HG02938 (cell line): Measurements from ENCODE around the gene BICDL1.
"Not testable (repeated sequence)": the region's sequence is repeated elsewhere in the genome, so short reads cannot be mapped to it uniquely, and the experiment has no call there.

Source experiments
- ATAC-seq: cut with Tn5 transposase; IDR thresholded peaks from one replicate; pipeline ENCODE4 v1.9.1; 2021; ENCODE audit warnings: mild to moderate bottlenecking, moderate library complexity; ENCODE audit not compliant: unreplicated experiment

Gene BICDL1

GRCh38 chr12:120000556-120000955 lies 11.5 kb downstream of the BICDL1 start:
- no peak for ATAC-seq

- no peak for ATAC-seq
Measured at GRCh38 chr12:120006258-120006975, 17.4 kb downstream of the BICDL1 start.

GRCh38 chr12:120007272-120007671 lies 18.2 kb downstream of the BICDL1 start:
- no peak for ATAC-seq

GRCh38 chr12:120010661-120011230 lies 21.7 kb downstream of the BICDL1 start:
- ATAC-seq = no peak

- peak; percentile 91 for ATAC-seq
Measured at GRCh38 chr12:120012067-120012621, 23.1 kb downstream of the BICDL1 start.

GRCh38 chr12:120013659-120014380 lies 24.8 kb downstream of the BICDL1 start:
- peak; percentile 63 for ATAC-seq

GRCh38 chr12:120014381-120014735 lies 25.3 kb downstream of the BICDL1 start:
- ATAC-seq = not testable (repeated sequence)

- no peak for ATAC-seq
Measured at GRCh38 chr12:120015313-120015712, 26.3 kb downstream of the BICDL1 start.

- ATAC-seq = not testable (repeated sequence)
Measured at GRCh38 chr12:120016199-120016598, 27.2 kb downstream of the BICDL1 start.

GRCh38 chr12:120019197-120019596 lies 30.2 kb downstream of the BICDL1 start:
- ATAC-seq = no peak

GRCh38 chr12:120019938-120020337 lies 30.9 kb downstream of the BICDL1 start:
- no peak for ATAC-seq

GRCh38 chr12:120024193-120024592 lies 35.2 kb downstream of the BICDL1 start:
- no peak for ATAC-seq

GRCh38 chr12:120025640-120026039 lies 36.6 kb downstream of the BICDL1 start:
- ATAC-seq = no peak

GRCh38 chr12:120032242-120032641 lies 43.2 kb downstream of the BICDL1 start:
- ATAC-seq = no peak

- no peak for ATAC-seq
Measured at GRCh38 chr12:120037851-120038250, 48.8 kb downstream of the BICDL1 start.

GRCh38 chr12:120039711-120040110 lies 50.7 kb downstream of the BICDL1 start:
- no peak for ATAC-seq

GRCh38 chr12:120041386-120042231 lies 52.6 kb downstream of the BICDL1 start:
- ATAC-seq = no peak

GRCh38 chr12:120045367-120045766 lies 56.3 kb downstream of the BICDL1 start:
- ATAC-seq = not testable (repeated sequence)

GRCh38 chr12:120047072-120047471 lies 58.0 kb downstream of the BICDL1 start:
- ATAC-seq = no peak

GRCh38 chr12:120048263-120048662 lies 59.2 kb downstream of the BICDL1 start:
- ATAC-seq = no peak

- ATAC-seq = no peak
Measured at GRCh38 chr12:120049426-120049825, 60.4 kb downstream of the BICDL1 start.
